Natural killer cell treated with Interleukin-12 subunit alpha and Interleukin-12 subunit beta and Interleukin-15 and Interleukin-18, amount 100 ng/mL, for 72 hours (primary cell): Measurements from ENCODE around the gene CGB2. TPM values are rescaled to one million over a fixed set of nuclear protein-coding genes. Genes with fewer than 3 reads are reported as not detected.

Experiments used
- ATAC-seq, 2 donors: fragments of 150-1000 bp; cut with Tn5 transposase in 1 of 2; sonication (Bioruptor Pico), chemical (Tn5 transposase) in 1 of 2; 2 replicates each; pipeline ENCODE4 v1.10.0; 2021
- DNase-seq: peaks from one replicate; pipeline ENCODE4 v3.0.0; 2022; ENCODE audit warnings: low spot score
- H3K27ac Mint-ChIP-seq, 2 donors: 1 replicate in 1 of 2; 2 replicates in 1 of 2; pipeline ENCODE4 v1.8.0; 2022; ENCODE audit warnings: mixed read lengths in 2 of 2, mild to moderate bottlenecking in 1 of 2, moderate library complexity in 1 of 2
- H3K27me3 Mint-ChIP-seq, 2 donors: 1 replicate in 1 of 2; 2 replicates in 1 of 2; pipeline ENCODE4 v1.8.0; 2022; ENCODE audit warnings: mixed read lengths in 2 of 2
- H3K36me3 Mint-ChIP-seq: one replicate; pipeline ENCODE4 v1.8.0; 2022; ENCODE audit warnings: mixed read lengths
- H3K4me1 Mint-ChIP-seq, 2 donors: 1 replicate in 1 of 2; 2 replicates in 1 of 2; pipeline ENCODE4 v1.8.0; 2022; ENCODE audit warnings: low read depth in 2 of 2, mixed read lengths in 2 of 2, mild to moderate bottlenecking in 1 of 2
- H3K4me3 Mint-ChIP-seq: one replicate; pipeline ENCODE4 v1.8.0; 2022; ENCODE audit warnings: mixed read lengths
- H3K9me3 Mint-ChIP-seq: 2 replicates; pipeline ENCODE4 v1.8.0; 2022; ENCODE audit warnings: mixed read lengths
- total RNA-seq, 2 donors: library from RNA; stranded (reverse); gene quantifications; one replicate each; pipeline ENCODE4 v1.2.3, GENCODE V29; 2022

Gene CGB2
- total RNA-seq, 2 donors from 2014 or later: not detected

GRCh38 chr19:49080392-49080791 lies 48.7 kb downstream of the CGB2 start:
- H3K9me3 Mint-ChIP-seq: no peaks in the 10 kb centered on the region
- ATAC-seq: no peak
- peaks cover 7 to 8% of the 10 kb centered on the region in 2 donors for H3K4me1 Mint-ChIP-seq
- DNase-seq: no peak
- no peaks in the 10 kb centered on the region for H3K36me3 Mint-ChIP-seq
- H3K4me3 Mint-ChIP-seq: no peak overlapping the region
- H3K27ac Mint-ChIP-seq: no peak overlapping the region
- peaks cover 0 to 4% of the 10 kb centered on the region in 2 donors for H3K27me3 Mint-ChIP-seq

GRCh38 chr19:49081273-49081672 lies 49.6 kb downstream of the CGB2 start:
- peaks cover 13 to 15% of the 10 kb centered on the region in 2 donors for H3K4me1 Mint-ChIP-seq
- DNase-seq (no peak), ATAC-seq (no peak)
- H3K27me3 Mint-ChIP-seq: no peaks in the 10 kb centered on the region
- H3K4me3 Mint-ChIP-seq: no peak overlapping the region
- H3K36me3 Mint-ChIP-seq: peaks cover 6% of the 10 kb centered on the region
- no peak overlapping the region for H3K27ac Mint-ChIP-seq
- H3K9me3 Mint-ChIP-seq: no peaks in the 10 kb centered on the region

Other genes with a start within 250 kb of the CGB2 start
- gene BCAT2, start 220.9 kb upstream of the CGB2 start, total RNA-seq: 10 to 100 TPM; 31.7 to 40.4 TPM
- gene HSD17B14, start 195.4 kb upstream of the CGB2 start, total RNA-seq: under 1 TPM in 1 of 2 donors, not detected in 1; 0.26 TPM
- 1 to 10 TPM; 3.8 to 5.4 TPM for gene PLEKHA4, start 163.3 kb upstream of the CGB2 start, total RNA-seq
- gene PPP1R15A, start 159.5 kb upstream of the CGB2 start, total RNA-seq: 100 to 1,000 TPM in 1 of 2 donors, 10 to 100 TPM in 1; 74.1 to 111 TPM
- gene TULP2, start 133.1 kb upstream of the CGB2 start, total RNA-seq: not detected
- 100 to 1,000 TPM; 213 to 270 TPM for gene NUCB1, start 131.6 kb upstream of the CGB2 start, total RNA-seq
- gene DHDH, start 98.2 kb upstream of the CGB2 start, total RNA-seq: under 1 TPM in 1 of 2 donors, not detected in 1; 0.43 TPM
- 100 to 1,000 TPM; 203 to 305 TPM for gene BAX, start 77.0 kb upstream of the CGB2 start, total RNA-seq
- 1,000 to 10,000 TPM; 1,643 to 2,467 TPM for gene FTL, start 66.6 kb upstream of the CGB2 start, total RNA-seq
- gene GYS1, start 38.6 kb upstream of the CGB2 start, total RNA-seq: 100 to 1,000 TPM in 1 of 2 donors, 10 to 100 TPM in 1; 85.7 to 119 TPM
- 100 to 1,000 TPM; 101 to 173 TPM for gene RUVBL2, start 38.0 kb upstream of the CGB2 start, total RNA-seq
- not detected for gene LHB, start 14.8 kb upstream of the CGB2 start, total RNA-seq
- not detected for gene CGB3, start 7.6 kb upstream of the CGB2 start, total RNA-seq
- not detected for gene CGB1, start 5.0 kb downstream of the CGB2 start, total RNA-seq
- gene CGB5, start 12.0 kb downstream of the CGB2 start, total RNA-seq: not detected
- gene CGB8, start 17.2 kb downstream of the CGB2 start, total RNA-seq: not detected
- gene CGB7, start 25.9 kb downstream of the CGB2 start, total RNA-seq: not detected
- gene NTF4, start 32.9 kb downstream of the CGB2 start, total RNA-seq: not detected
- gene KCNA7, start 40.8 kb downstream of the CGB2 start, total RNA-seq: not detected
- gene SNRNP70, start 53.6 kb downstream of the CGB2 start, total RNA-seq: 100 to 1,000 TPM; 185 to 346 TPM
- 1 to 10 TPM; 6.0 to 6.1 TPM for gene LIN7B, start 82.5 kb downstream of the CGB2 start, total RNA-seq
- 1 to 10 TPM in 1 of 2 donors, under 1 TPM in 1; 0.95 to 2.9 TPM for gene C19orf73, start 87.3 kb downstream of the CGB2 start, total RNA-seq
- gene PPFIA3, start 87.7 kb downstream of the CGB2 start, total RNA-seq: 10 to 100 TPM in 1 of 2 donors, 1 to 10 TPM in 1; 7.0 to 11.3 TPM
- not detected for gene HRC, start 123.5 kb downstream of the CGB2 start, total RNA-seq
- gene TRPM4, start 125.9 kb downstream of the CGB2 start, total RNA-seq: not detected